ENCODE data around the gene PXN. TPM values are rescaled to one million over a fixed set of nuclear protein-coding genes. Genes with fewer than 3 reads are reported as not detected.

The PXN gene
- total and polyA plus RNA-seq, 4 experiments from 2014 or later, result 81.7 to 126 (median 112) TPM

DNA sequence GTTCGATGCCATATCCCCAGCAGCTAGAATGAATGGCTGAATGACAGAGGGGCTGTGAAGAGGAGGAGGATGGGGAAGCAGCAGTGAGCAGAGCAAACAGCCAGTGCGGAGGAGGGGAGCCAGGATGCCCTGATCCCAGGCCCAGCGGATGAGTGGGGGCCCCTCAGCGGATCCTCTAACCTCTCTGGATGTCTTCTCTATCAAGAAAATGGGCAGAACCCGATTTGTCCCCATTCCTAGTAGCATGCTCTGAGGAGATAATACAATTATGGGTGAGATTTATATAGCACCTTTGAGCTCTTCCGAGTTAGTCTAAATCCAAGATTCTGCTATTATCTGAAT lies 34.6 kb downstream of the PXN start:
- peak overlapping the region; percentile 4 to 11 for H3K4me3 ChIP-seq (ENCODE audit: low read length in 2 of 2)
- POLR2A ChIA-PET (ENCODE audit: partially characterized antibody), result interaction anchor here (1.8 to 12.6 kb wide), 7 partner anchors 9 to 61 kb away, joined by 5 to 338 read pairs (median 114); partner anchors contain the start of genes PXN, RNU4-1, RNU4-2 and RPLP0
- H3K4me1 ChIP-seq (ENCODE audit: insufficient read depth, low read length), result peaks cover 98% of the 10 kb centered on the region
- peak overlapping the region; percentile 55 for H3K27ac ChIP-seq (ENCODE audit: low read depth, low read length)
- H3K27ac Mint-ChIP-seq, result peak overlapping the region; percentile 89 to 97 (median 94)
- intact Hi-C loops (cut with micrococcal nuclease), result loop anchor here (1.0 kb wide), 1 partner anchor 21 kb away; no protein-coding TSS in a partner anchor
- no peaks in the 10 kb centered on the region for H3K27me3 Mint-ChIP-seq
- H3K9me3 Mint-ChIP-seq, result peaks cover 0 to 2% (median 0%) of the 10 kb centered on the region in 8 donors
- peak overlapping the region in 7 of 8 donors; percentile 74 to 91 (median 84) for H3K4me3 Mint-ChIP-seq
- no peaks in the 10 kb centered on the region for H3K9me3 ChIP-seq (ENCODE audit: control insufficient read depth in 1 of 2, low read length in 2 of 2)
- CTCF ChIA-PET (ENCODE audit: partially characterized antibody), result interaction anchor here (1.0 to 17.5 kb wide), 5 partner anchors 11 to 71 kb away, joined by 3 to 1075 read pairs (median 3); partner anchors contain the start of genes PXN, RPLP0 and SIRT4
- H3K36me3 ChIP-seq (ENCODE audit: insufficient read depth, low read length), result peaks cover 7% of the 10 kb centered on the region
- no peaks in the 10 kb centered on the region for H3K27me3 ChIP-seq (ENCODE audit: insufficient read depth, low read length)
- DNase-seq, result no peak
- H3K4me1 Mint-ChIP-seq, result peaks cover 66 to 100% (median 87%) of the 10 kb centered on the region in 4 donors
- peaks cover 0 to 29% of the 10 kb centered on the region in 2 donors for H3K36me3 Mint-ChIP-seq

DNA sequence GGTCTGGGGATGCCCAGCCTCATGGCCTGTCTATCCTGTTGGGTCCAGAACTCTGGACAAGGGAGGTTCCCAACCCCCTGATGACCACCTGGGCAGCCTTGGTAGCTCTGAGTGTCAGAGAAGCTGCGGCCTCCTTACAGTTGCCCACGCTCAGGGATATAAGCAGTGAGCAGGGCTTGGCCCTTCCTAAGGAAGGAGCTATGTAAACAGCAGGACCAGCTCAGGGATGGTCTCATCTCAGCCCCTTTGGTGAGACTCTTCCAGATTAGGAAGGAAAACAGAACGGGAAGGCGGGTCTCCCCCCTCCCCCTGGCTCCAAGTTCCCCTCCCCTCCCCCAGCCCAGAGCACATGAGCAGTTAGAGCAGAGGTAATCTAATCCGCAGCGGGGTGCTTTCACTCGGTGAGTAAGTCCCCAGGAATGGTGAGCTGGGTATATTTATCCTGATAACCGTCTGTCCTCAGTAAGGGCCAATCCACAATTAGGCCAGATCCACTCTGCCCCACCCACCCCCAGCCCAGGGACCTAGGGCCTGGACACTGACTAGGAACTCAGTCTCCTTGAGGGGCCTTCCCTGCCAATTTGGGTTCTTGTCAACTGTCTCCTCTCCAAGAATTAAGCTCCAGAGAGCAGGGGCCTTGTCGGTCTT lies 35.1 kb downstream of the PXN start:
- ChIA-PET POLR2A (ENCODE audit: partially characterized antibody) (interaction anchor here (1.8 to 12.6 kb wide), 7 partner anchors 10 to 62 kb away, joined by 5 to 338 read pairs (median 114); partner anchors contain the start of genes PXN, RNU4-1, RNU4-2 and RPLP0), CTCF (ENCODE audit: partially characterized antibody) (interaction anchor here (0.5 to 17.5 kb wide), 7 partner anchors 11 to 716 kb away, joined by 3 to 1075 read pairs (median 3); partner anchors contain the start of genes PXN, RPLP0 and SIRT4)
- no peak for DNase-seq
- no peaks in the 10 kb centered on the region for H3K27me3 ChIP-seq (ENCODE audit: insufficient read depth, low read length)
- peak overlapping the region; percentile 4 to 11 for H3K4me3 ChIP-seq (ENCODE audit: low read length in 2 of 2)
- peaks cover 98% of the 10 kb centered on the region for H3K4me1 ChIP-seq (ENCODE audit: insufficient read depth, low read length)
- H3K36me3 ChIP-seq (ENCODE audit: insufficient read depth, low read length), result peaks cover 8% of the 10 kb centered on the region
- Mint-ChIP-seq H3K4me1 (peaks cover 66 to 100% (median 86%) of the 10 kb centered on the region in 4 donors), H3K27ac (peak overlapping the region; percentile 89 to 97 (median 94)), H3K9me3 (peaks cover 0 to 2% (median 0%) of the 10 kb centered on the region in 8 donors), H3K4me3 (peak overlapping the region in 7 of 8 donors; percentile 74 to 91 (median 84)), H3K27me3 (no peaks in the 10 kb centered on the region), H3K36me3 (peaks cover 0 to 30% of the 10 kb centered on the region in 2 donors)
- H3K9me3 ChIP-seq (ENCODE audit: control insufficient read depth in 1 of 2, low read length in 2 of 2), result no peaks in the 10 kb centered on the region
- H3K27ac ChIP-seq (ENCODE audit: low read depth, low read length), result peak overlapping the region; percentile 55
- intact Hi-C loops (cut with micrococcal nuclease), result no loop called here

DNA sequence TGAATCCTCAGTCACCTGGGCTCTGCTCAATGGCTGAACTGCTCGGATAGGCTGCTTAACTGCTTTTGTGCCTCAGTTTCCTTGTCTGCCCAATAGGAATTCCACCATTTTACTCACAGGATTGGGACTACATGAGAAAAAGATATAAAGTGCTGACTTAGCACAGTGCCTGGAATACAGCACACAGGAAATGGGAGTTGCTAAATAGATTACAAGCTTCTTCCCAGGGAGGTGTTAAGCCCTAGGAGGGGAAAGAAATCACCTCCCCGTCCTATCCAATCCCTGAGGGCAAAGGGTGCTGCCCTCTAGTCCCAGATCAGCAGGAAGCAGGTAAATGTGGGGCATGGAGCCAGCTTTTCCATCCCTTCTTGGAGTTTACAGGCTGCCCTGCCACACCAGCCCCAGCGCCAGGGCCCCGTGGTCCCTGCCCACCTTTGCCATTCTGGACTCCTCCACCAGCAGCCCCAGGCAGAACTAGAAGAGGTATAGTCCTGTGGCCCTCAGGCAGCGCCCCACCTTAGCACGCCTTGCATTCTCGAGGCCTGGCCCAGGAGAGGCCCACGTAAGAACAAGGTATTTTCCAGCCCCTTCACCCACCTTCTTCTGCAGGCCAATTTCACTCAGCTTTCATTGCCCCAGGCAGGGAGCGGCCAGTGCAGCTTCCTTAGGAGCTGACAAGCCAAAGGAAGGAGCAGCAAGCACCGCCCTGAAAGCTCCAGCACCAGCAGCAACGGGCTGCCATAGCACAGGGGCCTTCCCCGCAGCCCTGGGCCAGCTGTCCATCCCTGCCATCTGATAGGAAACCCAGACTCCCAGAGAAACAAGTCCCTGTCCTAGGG lies 35.8 kb downstream of the PXN start:
- Mint-ChIP-seq H3K27me3 (no peaks in the 10 kb centered on the region), H3K36me3 (peaks cover 0 to 32% of the 10 kb centered on the region in 2 donors), H3K4me1 (peaks cover 67 to 98% (median 86%) of the 10 kb centered on the region in 4 donors), H3K9me3 (peaks cover 0 to 2% (median 0%) of the 10 kb centered on the region in 8 donors), H3K27ac (peak overlapping the region; percentile 70 to 96 (median 92)), H3K4me3 (peak overlapping the region in 4 of 8 donors; percentile 32 to 46 (median 38))
- peaks cover 97% of the 10 kb centered on the region for H3K4me1 ChIP-seq (ENCODE audit: insufficient read depth, low read length)
- H3K27me3 ChIP-seq (ENCODE audit: insufficient read depth, low read length), result no peaks in the 10 kb centered on the region
- no peaks in the 10 kb centered on the region for H3K9me3 ChIP-seq (ENCODE audit: control insufficient read depth in 1 of 2, low read length in 2 of 2)
- H3K4me3 ChIP-seq (ENCODE audit: low read length in 2 of 2), result no peak overlapping the region
- H3K27ac ChIP-seq (ENCODE audit: low read depth, low read length), result peak overlapping the region; percentile 55
- H3K36me3 ChIP-seq (ENCODE audit: insufficient read depth, low read length), result peaks cover 8% of the 10 kb centered on the region
- ChIA-PET CTCF (ENCODE audit: partially characterized antibody) (interaction anchor here (0.9 to 17.5 kb wide), 5 partner anchors 11 to 98 kb away, joined by 3 to 1075 read pairs (median 22); partner anchors contain the start of genes PLA2G1B, PXN and RPLP0), POLR2A (ENCODE audit: partially characterized antibody) (interaction anchor here (0.6 to 12.6 kb wide), 11 partner anchors 8 to 267 kb away, joined by 4 to 338 read pairs (median 14); partner anchors contain the start of genes PXN, RNU4-1, RNU4-2 and RPLP0)
- DNase-seq, result no peak
- intact Hi-C loops (cut with micrococcal nuclease), result loop anchor here (2.0 kb wide), 1 partner anchor 29 kb away; the partner anchor contains the start of gene RPLP0

GRCh38 chr12:120229071-120229486 lies 36.5 kb downstream of the PXN start:
- Histone ChIP-seq H3K4me3 (ENCODE audit: low read length in 2 of 2) (peak overlapping the region in 1 of 2 donors; percentile 3), H3K27me3 (ENCODE audit: insufficient read depth, low read length) (no peaks in the 10 kb centered on the region), H3K27ac (ENCODE audit: low read depth, low read length) (peak overlapping the region; percentile 55), H3K4me1 (ENCODE audit: insufficient read depth, low read length) (peaks cover 91% of the 10 kb centered on the region), H3K36me3 (ENCODE audit: insufficient read depth, low read length) (peaks cover 9% of the 10 kb centered on the region), H3K9me3 (ENCODE audit: control insufficient read depth in 1 of 2, low read length in 2 of 2) (no peaks in the 10 kb centered on the region)
- Mint-ChIP-seq H3K36me3 (peaks cover 0 to 29% of the 10 kb centered on the region in 2 donors), H3K4me3 (peak overlapping the region in 4 of 8 donors; percentile 33 to 84 (median 60)), H3K27ac (peak overlapping the region in 5 of 7 donors; percentile 25 to 95 (median 92)), H3K27me3 (no peaks in the 10 kb centered on the region), H3K9me3 (peaks cover 0 to 2% (median 0%) of the 10 kb centered on the region in 8 donors), H3K4me1 (peaks cover 62 to 92% (median 80%) of the 10 kb centered on the region in 4 donors)
- intact Hi-C loops (cut with micrococcal nuclease), result loop anchor here (2.0 kb wide), 1 partner anchor 28 kb away; the partner anchor contains the start of gene RPLP0
- no peak for DNase-seq
- CTCF ChIA-PET (ENCODE audit: partially characterized antibody), result interaction anchor here (0.9 to 17.5 kb wide), 18 partner anchors 7 to 98 kb away, joined by 3 to 1075 read pairs (median 8); partner anchors contain the start of genes PLA2G1B, PXN, RNU4-1 and RNU4-2
- POLR2A ChIA-PET (ENCODE audit: partially characterized antibody), result interaction anchor here (1.2 to 12.6 kb wide), 9 partner anchors 9 to 73 kb away, joined by 4 to 338 read pairs (median 14); partner anchors contain the start of genes PXN, RNU4-1, RNU4-2 and RPLP0

- CTCF ChIA-PET (ENCODE audit: partially characterized antibody), result interaction anchor here (0.6 to 17.5 kb wide), 31 partner anchors 8 to 203 kb away, joined by 3 to 1075 read pairs (median 4); partner anchors contain the start of genes PLA2G1B, PXN, RNU4-1 and RNU4-2
- intact Hi-C loops (cut with micrococcal nuclease), result loop anchor here (1.0 to 2.0 kb wide), 3 partner anchors 28 to 63 kb away; partner anchors contain the start of genes PXN, RNU4-2 and RPLP0
- Mint-ChIP-seq H3K27me3 (no peaks in the 10 kb centered on the region), H3K9me3 (peaks cover 0 to 2% (median 0%) of the 10 kb centered on the region in 8 donors), H3K36me3 (peaks cover 0 to 27% of the 10 kb centered on the region in 2 donors), H3K27ac (peak overlapping the region; percentile 29 to 94 (median 86)), H3K4me1 (peaks cover 59 to 86% (median 75%) of the 10 kb centered on the region in 4 donors), H3K4me3 (peak overlapping the region; percentile 65 to 84 (median 70))
- DNase-seq, result peak; percentile 84 to 87 (median 86)
- H3K36me3 ChIP-seq (ENCODE audit: insufficient read depth, low read length), result peaks cover 14% of the 10 kb centered on the region
- H3K27me3 ChIP-seq (ENCODE audit: insufficient read depth, low read length), result no peaks in the 10 kb centered on the region
- peak overlapping the region in 1 of 2 donors; percentile 3 for H3K4me3 ChIP-seq (ENCODE audit: low read length in 2 of 2)
- no peaks in the 10 kb centered on the region for H3K9me3 ChIP-seq (ENCODE audit: control insufficient read depth in 1 of 2, low read length in 2 of 2)
- peaks cover 85% of the 10 kb centered on the region for H3K4me1 ChIP-seq (ENCODE audit: insufficient read depth, low read length)
- POLR2A ChIA-PET (ENCODE audit: partially characterized antibody), result interaction anchor here (0.8 to 12.6 kb wide), 13 partner anchors 9 to 73 kb away, joined by 3 to 338 read pairs (median 11); partner anchors contain the start of genes PXN, RNU4-1, RNU4-2 and RPLP0
- peak overlapping the region; percentile 43 for H3K27ac ChIP-seq (ENCODE audit: low read depth, low read length)
These were observed 37.0 kb downstream of the PXN start for GRCh38 chr12:120228291-120229070.

Data from CD4-positive, alpha-beta memory T cell (primary cell).